ENCODE results near the gene SLC4A1AP. TPM values are rescaled to one million over a fixed set of nuclear protein-coding genes. Genes with fewer than 3 reads are reported as not detected.

The SLC4A1AP gene
- total RNA-seq, 1 experiment from 2014 or later, result 20.8 TPM

GRCh38 chr2:27640722-27641245 lies 22.9 kb upstream of the SLC4A1AP start:
- Histone ChIP-seq H2AK5ac (ENCODE audit: insufficient read length, low read length) (no peak overlapping the region), H3K56ac (ENCODE audit: insufficient read length, low read depth, low read length) (no peak overlapping the region)
- no peak overlapping the region for H3K27ac Mint-ChIP-seq

More at GRCh38 chr2:27640722-27641245, 22.9 kb upstream of the SLC4A1AP start:
- Histone ChIP-seq H4K8ac (replicated peaks; ENCODE audit: insufficient read length, low read depth, low read length) (no peak overlapping the region), H3K18ac (ENCODE audit: insufficient read length, low read depth, low read length) (no peak overlapping the region), H3K23me2 (ENCODE audit: insufficient read length, low read depth, low read length, poor library complexity, severe bottlenecking) (no peaks in the 10 kb centered on the region), H3K79me1 (ENCODE audit: insufficient read depth, low read depth, low read length, poor library complexity, severe bottlenecking) (no peaks in the 10 kb centered on the region), H3K4me2 (ENCODE audit: insufficient read depth, insufficient read length, low read length) (no peak overlapping the region), H4K91ac (ENCODE audit: insufficient read length, low read depth, low read length) (no peak overlapping the region), H3K79me2 (ENCODE audit: insufficient read depth, low read length) (no peaks in the 10 kb centered on the region), H3K27ac (ENCODE audit: insufficient read length, low read depth, low read length) (no peak overlapping the region), H3K4ac (ENCODE audit: low read depth, low read length) (no peak overlapping the region), H3T11ph (ENCODE audit: low read length) (no peak overlapping the region), H2BK5ac (ENCODE audit: insufficient read length, low read length) (no peak overlapping the region), H4K20me1 (ENCODE audit: control insufficient read depth, insufficient read depth, insufficient read length) (no peaks in the 10 kb centered on the region), H2BK15ac (ENCODE audit: low read depth, low read length) (no peak overlapping the region), H3K9me3 (ENCODE audit: control insufficient read depth, low read depth, low read length) (no peaks in the 10 kb centered on the region), H2BK12ac (ENCODE audit: insufficient read length, low read depth, low read length) (no peak overlapping the region), H2BK20ac (ENCODE audit: low read depth, low read length, poor library complexity, severe bottlenecking) (no peak overlapping the region), H3K27me3 (ENCODE audit: insufficient read depth, low read length) (no peaks in the 10 kb centered on the region), H3K9ac (ENCODE audit: extremely low read depth, insufficient read length, low read length) (no peak overlapping the region), H3K4me1 (ENCODE audit: insufficient read depth, low read length) (no peaks in the 10 kb centered on the region), H2BK120ac (ENCODE audit: low read depth, low read length, poor library complexity, severe bottlenecking) (no peak overlapping the region), H3K23ac (ENCODE audit: insufficient read length, low read depth, low read length) (no peak overlapping the region), H3K14ac (ENCODE audit: insufficient read depth, low read length) (no peak overlapping the region), H2AFZ (ENCODE audit: low read length) (no peak overlapping the region), H4K5ac (ENCODE audit: insufficient read length, low read depth, low read length) (no peak overlapping the region)
- Mint-ChIP-seq H3K9me3 (no peaks in the 10 kb centered on the region), H3K4me1 (no peaks in the 10 kb centered on the region), H3K36me3 (ENCODE audit: insufficient read depth in 1 of 3, low read depth in 3 of 3) (peaks cover 9 to 63% (median 42%) of the 10 kb centered on the region in 3 experiments; a peak in 6 of 7 replicates), H3K4me3 (no peak overlapping the region), H3K27me3 (ENCODE audit: low read depth) (no peaks in the 10 kb centered on the region)
- DNase-seq, result no peak
- no peak for TF ChIP-seq CTCF (conservative IDR thresholded peaks at IDR 0.05)
- no CpG with 5 or more reads among the region's 2 CpGs for WGBS (ENCODE audit: extremely low coverage, insufficient read length, low lambda C conversion rate)

Data from H9 (cell line).